Progenitor cell of endocrine pancreas (in vitro differentiated cells): ENCODE measurements around the gene ADM. TPM values are rescaled to one million over a fixed set of nuclear protein-coding genes. Genes with fewer than 3 reads are reported as not detected.

Experiments
- DNase-seq: peaks from one replicate; pipeline ENCODE4 v3.0.0; 2021; ENCODE audit warnings: low spot score; ENCODE audit not compliant: unreplicated experiment
- H3K27ac Mint-ChIP-seq: 2 replicates; pipeline ENCODE4 v1.8.0; 2021; ENCODE audit warnings: mild to moderate bottlenecking, moderate library complexity, mixed read lengths
- H3K27me3 Mint-ChIP-seq: 2 replicates; pipeline ENCODE4 v1.8.0; 2021; ENCODE audit warnings: mixed read lengths
- H3K36me3 Mint-ChIP-seq: 2 replicates; pipeline ENCODE4 v1.8.0; 2022; ENCODE audit warnings: mixed read lengths; ENCODE audit not compliant: insufficient read depth
- H3K4me1 Mint-ChIP-seq: 2 replicates; pipeline ENCODE4 v1.8.0; 2021; ENCODE audit warnings: low read depth, mixed read lengths
- H3K4me3 Mint-ChIP-seq: 2 replicates; pipeline ENCODE4 v1.8.0; 2021; ENCODE audit warnings: low read depth, mild to moderate bottlenecking, moderate library complexity, mixed read lengths
- H3K9me3 Mint-ChIP-seq: 2 replicates; pipeline ENCODE4 v1.8.0; 2021; ENCODE audit warnings: low read depth, mixed read lengths
- CTCF ChIP-seq: fragments of 200-600 bp; sonication (generic); IDR thresholded peaks from one replicate; pipeline ENCODE4 v1.5.0; 2021; ENCODE audit warnings: antibody characterized with exemption, mild to moderate bottlenecking; ENCODE audit not compliant: unreplicated experiment
- total RNA-seq: library from RNA; stranded (reverse); gene quantifications from 2 replicates; pipeline ENCODE4 v1.2.1, GENCODE V29; 2021

ADM gene
- total RNA-seq, 1 donor from 2014 or later, result 8.4 TPM

GRCh38 chr11:10291801-10292638 lies 12.9 kb upstream of the ADM start:
- DNase-seq, result no peak
- no peaks in the 10 kb centered on the region for H3K9me3 Mint-ChIP-seq

GRCh38 chr11:10293423-10294289 lies 11.2 kb upstream of the ADM start, which contains the start of gene SBF2:
SBF2 (minus strand) TSS chr11:10294219; CDS start chr11:10294069, 150 bp downstream.
- Mint-ChIP-seq H3K27ac (peak within 1 kb of the TSS; percentile 96), H3K4me3 (peak within 1 kb of the TSS; percentile 90), H3K9me3 (no peaks in the 10 kb centered on the region), H3K27me3 (peaks cover 17% of the 10 kb centered on the region), H3K4me1 (peaks cover 24% of the 10 kb centered on the region), H3K36me3 (peaks cover 6% of the 10 kb centered on the region)
- no peak for TF ChIP-seq CTCF
- peak; percentile 77 for DNase-seq

More at GRCh38 chr11:10291801-10292638, 12.9 kb upstream of the ADM start:
- peaks cover 17% of the 10 kb centered on the region for H3K27me3 Mint-ChIP-seq
- no peak overlapping the region for H3K27ac Mint-ChIP-seq
- H3K4me3 Mint-ChIP-seq, result peak overlapping the region; percentile 46
- TF ChIP-seq CTCF, result no peak
- H3K36me3 Mint-ChIP-seq, result peaks cover 6% of the 10 kb centered on the region
- H3K4me1 Mint-ChIP-seq, result peaks cover 22% of the 10 kb centered on the region

- peaks cover 6% of the 10 kb centered on the region for H3K36me3 Mint-ChIP-seq
- no peaks in the 10 kb centered on the region for H3K9me3 Mint-ChIP-seq
- H3K4me1 Mint-ChIP-seq, result peaks cover 24% of the 10 kb centered on the region
- H3K4me3 Mint-ChIP-seq, result peak overlapping the region; percentile 90
- peaks cover 17% of the 10 kb centered on the region for H3K27me3 Mint-ChIP-seq
- no peak for DNase-seq
- TF ChIP-seq CTCF, result no peak
- H3K27ac Mint-ChIP-seq, result peak overlapping the region; percentile 96
Observed at GRCh38 chr11:10294290-10294953, 10.5 kb upstream of the ADM start.

GRCh38 chr11:10295064-10295901 lies 9.6 kb upstream of the ADM start:
- H3K27ac Mint-ChIP-seq, result peak overlapping the region; percentile 44

More at GRCh38 chr11:10295064-10295901, 9.6 kb upstream of the ADM start:
- Mint-ChIP-seq H3K36me3 (peaks cover 3% of the 10 kb centered on the region), H3K4me3 (peak overlapping the region; percentile 90), H3K9me3 (no peaks in the 10 kb centered on the region), H3K4me1 (peaks cover 23% of the 10 kb centered on the region), H3K27me3 (peaks cover 21% of the 10 kb centered on the region)
- no peak for DNase-seq
- no peak for TF ChIP-seq CTCF
